Measurements from ENCODE around the gene FOXK2. TPM values are rescaled to one million over a fixed set of nuclear protein-coding genes. Genes with fewer than 3 reads are reported as not detected.

The FOXK2 gene
- total and polyA plus RNA-seq, 4 donors: 26.8 to 57.1 (median 46.5) TPM

DNA sequence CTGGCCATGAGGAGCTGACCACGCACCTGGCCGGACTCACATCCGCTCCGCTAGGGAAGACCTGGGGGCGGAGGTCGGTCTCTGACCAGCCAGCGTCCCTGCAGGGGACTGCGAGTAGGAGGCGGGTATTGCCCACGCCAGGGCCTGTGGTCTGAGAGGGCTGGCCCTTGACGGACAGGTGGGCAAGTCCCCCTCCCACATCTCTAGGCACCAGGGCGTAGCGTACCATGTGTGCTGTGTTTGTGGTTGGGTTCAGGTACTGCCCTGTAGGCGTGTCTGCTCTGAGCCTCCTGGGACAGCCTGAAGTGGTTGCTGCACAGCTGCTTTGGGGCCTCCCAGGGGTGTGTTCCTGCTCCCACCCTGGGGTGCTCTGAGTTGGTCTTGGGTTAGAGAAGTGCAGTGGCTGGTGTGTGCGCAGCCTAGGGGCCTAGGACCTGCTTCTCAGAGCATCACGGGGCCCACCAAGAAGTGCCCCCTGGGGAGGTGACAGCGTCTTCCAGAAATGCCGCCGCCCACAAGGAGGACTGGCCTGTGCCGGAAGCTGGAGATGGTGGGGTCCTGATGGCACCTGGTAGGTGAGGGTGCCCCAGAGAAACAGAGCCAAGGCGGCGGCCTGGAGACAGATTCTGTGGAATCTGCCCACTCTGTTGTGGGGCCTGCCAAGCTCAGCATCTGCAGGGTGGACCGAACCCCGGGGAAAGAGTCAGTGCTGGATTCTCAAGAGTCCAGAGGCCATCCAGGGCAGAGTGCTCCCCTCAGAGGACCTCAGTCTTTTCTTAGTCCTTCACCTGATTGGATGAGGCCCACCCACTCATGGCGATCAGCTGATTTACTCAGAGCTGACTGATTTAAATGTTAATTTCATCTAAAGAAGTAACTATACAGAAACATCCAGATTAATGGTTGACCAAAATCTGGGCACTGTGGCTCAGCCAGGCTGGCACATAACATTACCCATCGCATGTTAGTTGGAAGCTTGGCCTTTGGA, 80.4 kb downstream of the FOXK2 start:
- Histone ChIP-seq H3K36me3 (ENCODE audit: control insufficient read depth, insufficient read depth, low read length) (peaks cover 93% of the 10 kb centered on the region), H3K9me3 (ENCODE audit: control insufficient read depth, insufficient read depth, low read length) (no peaks in the 10 kb centered on the region), H3K27ac (ENCODE audit: low read depth, low read length) (no peak overlapping the region), H3K4me3 (ENCODE audit: low read depth, low read length) (no peak overlapping the region), H3K27me3 (ENCODE audit: control insufficient read depth, insufficient read depth, low read length) (no peaks in the 10 kb centered on the region), H3K4me1 (ENCODE audit: control insufficient read depth, insufficient read depth, low read length) (peaks cover 17% of the 10 kb centered on the region)
- WGBS (ENCODE audit: insufficient coverage): 97% methylated on average over 20 of the region's 26 CpGs
- no peak for DNase-seq (ENCODE audit: low read depth in 4 of 6, low spot score in 6 of 6)

DNA sequence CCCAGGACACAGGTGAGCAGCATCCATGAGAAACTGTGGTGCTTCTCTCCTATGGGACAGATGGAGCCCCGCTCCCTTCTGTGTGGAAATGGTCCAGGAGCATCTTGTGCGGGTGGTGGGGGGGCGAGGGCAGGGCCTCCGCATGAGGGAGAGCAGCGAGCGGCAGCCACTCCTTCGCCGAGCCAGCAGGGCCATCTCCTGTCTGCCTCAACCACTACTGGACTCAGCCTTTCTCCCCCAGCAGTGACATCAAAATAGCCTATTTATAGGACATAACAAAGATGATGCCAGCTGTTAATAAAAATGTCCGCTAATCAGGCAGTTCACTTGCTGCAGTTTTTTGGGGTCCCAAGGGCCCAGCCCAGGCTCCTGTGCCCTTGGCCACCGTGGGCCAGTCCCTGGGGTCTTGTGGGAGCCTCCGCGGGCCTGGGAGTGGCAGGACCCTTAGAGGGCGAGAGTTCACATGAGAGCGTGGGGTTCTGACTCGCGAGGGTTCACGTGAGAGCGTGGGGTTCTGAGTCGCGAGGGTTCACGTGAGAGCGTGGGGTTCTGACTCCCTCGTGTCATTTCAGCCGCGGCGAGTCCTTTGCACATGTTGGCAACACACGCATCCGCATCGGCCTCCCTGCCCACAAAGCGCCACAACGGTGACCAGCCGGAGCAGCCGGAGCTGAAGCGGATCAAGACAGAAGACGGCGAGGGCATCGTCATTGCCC, 81.4 kb downstream of the FOXK2 start:
- WGBS (ENCODE audit: insufficient coverage): 96% methylated on average over 31 of the region's 37 CpGs

DNA sequence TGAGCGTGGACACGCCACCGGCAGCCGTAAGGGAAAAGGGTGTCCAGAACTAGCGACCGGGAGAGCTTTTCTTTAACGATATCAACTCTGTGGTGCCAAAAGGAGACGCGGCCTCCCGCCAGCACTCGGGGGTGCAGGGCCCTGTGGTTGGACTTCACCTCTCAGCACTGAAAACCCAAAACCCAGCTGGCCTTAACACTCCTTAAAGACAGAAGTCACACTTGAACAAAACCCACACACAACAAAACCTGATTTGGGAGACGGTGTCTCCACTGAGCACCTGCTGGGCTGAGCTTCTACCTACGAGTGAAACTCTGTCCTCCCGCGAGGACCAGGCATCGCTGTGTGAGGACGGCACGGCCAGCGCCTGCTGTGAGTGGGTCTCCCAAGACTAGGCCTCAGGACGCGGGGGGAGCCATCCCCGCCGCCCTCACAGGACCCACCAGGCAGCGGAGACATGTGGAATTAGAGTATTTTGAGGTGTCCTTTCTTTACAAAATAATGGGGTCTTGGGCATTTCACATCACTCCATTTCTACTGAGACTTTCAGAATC, 82.0 kb downstream of the FOXK2 start:
- no peak for DNase-seq (ENCODE audit: low read depth in 4 of 6, low spot score in 6 of 6)
- Histone ChIP-seq H3K27me3 (ENCODE audit: control insufficient read depth, insufficient read depth, low read length) (no peaks in the 10 kb centered on the region), H3K4me3 (ENCODE audit: low read depth, low read length) (no peak overlapping the region), H3K4me1 (ENCODE audit: control insufficient read depth, insufficient read depth, low read length) (peaks cover 21% of the 10 kb centered on the region), H3K36me3 (ENCODE audit: control insufficient read depth, insufficient read depth, low read length) (peaks cover 88% of the 10 kb centered on the region), H3K27ac (ENCODE audit: low read depth, low read length) (no peak overlapping the region), H3K9me3 (ENCODE audit: control insufficient read depth, insufficient read depth, low read length) (no peaks in the 10 kb centered on the region)
- 91% methylated on average over 22 of the region's 24 CpGs for WGBS (ENCODE audit: insufficient coverage)

More for the DNA sequence above, 81.4 kb downstream of the FOXK2 start:
- Histone ChIP-seq H3K4me3 (ENCODE audit: low read depth, low read length) (no peak overlapping the region), H3K9me3 (ENCODE audit: control insufficient read depth, insufficient read depth, low read length) (no peaks in the 10 kb centered on the region), H3K27ac (ENCODE audit: low read depth, low read length) (no peak overlapping the region), H3K36me3 (ENCODE audit: control insufficient read depth, insufficient read depth, low read length) (peaks cover 90% of the 10 kb centered on the region), H3K4me1 (ENCODE audit: control insufficient read depth, insufficient read depth, low read length) (peaks cover 20% of the 10 kb centered on the region), H3K27me3 (ENCODE audit: control insufficient read depth, insufficient read depth, low read length) (no peaks in the 10 kb centered on the region)
- DNase-seq (ENCODE audit: low read depth in 4 of 6, low spot score in 6 of 6): no peak

DNA sequence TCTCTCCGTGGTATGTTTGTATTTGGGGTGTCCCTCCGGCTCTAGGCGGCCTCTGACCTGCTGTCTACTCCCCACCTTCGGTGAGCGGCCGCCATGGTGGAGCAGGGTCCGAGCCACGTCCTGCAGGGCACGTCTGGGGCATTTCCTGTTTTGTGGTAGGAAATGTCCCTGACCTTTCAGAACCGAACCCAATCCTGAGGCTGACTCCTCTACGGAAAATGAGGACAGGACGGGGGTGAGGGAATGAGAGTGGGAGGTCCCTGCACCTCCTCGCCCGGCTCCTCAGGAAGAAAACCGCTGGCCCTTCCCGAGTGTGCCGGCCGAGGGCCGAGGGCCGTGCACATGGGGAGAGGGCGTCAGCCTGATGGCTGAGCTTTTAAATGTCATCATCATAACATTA, 83.0 kb downstream of the FOXK2 start:
- Histone ChIP-seq H3K27ac (ENCODE audit: low read depth, low read length) (no peak overlapping the region), H3K9me3 (ENCODE audit: control insufficient read depth, insufficient read depth, low read length) (no peaks in the 10 kb centered on the region), H3K36me3 (ENCODE audit: control insufficient read depth, insufficient read depth, low read length) (peaks cover 79% of the 10 kb centered on the region), H3K27me3 (ENCODE audit: control insufficient read depth, insufficient read depth, low read length) (no peaks in the 10 kb centered on the region), H3K4me1 (ENCODE audit: control insufficient read depth, insufficient read depth, low read length) (peaks cover 21% of the 10 kb centered on the region), H3K4me3 (ENCODE audit: low read depth, low read length) (no peak overlapping the region)
- DNase-seq (ENCODE audit: low read depth in 4 of 6, low spot score in 6 of 6): no peak
- 87% methylated on average over 13 of the region's 21 CpGs for WGBS (ENCODE audit: insufficient coverage)

DNA sequence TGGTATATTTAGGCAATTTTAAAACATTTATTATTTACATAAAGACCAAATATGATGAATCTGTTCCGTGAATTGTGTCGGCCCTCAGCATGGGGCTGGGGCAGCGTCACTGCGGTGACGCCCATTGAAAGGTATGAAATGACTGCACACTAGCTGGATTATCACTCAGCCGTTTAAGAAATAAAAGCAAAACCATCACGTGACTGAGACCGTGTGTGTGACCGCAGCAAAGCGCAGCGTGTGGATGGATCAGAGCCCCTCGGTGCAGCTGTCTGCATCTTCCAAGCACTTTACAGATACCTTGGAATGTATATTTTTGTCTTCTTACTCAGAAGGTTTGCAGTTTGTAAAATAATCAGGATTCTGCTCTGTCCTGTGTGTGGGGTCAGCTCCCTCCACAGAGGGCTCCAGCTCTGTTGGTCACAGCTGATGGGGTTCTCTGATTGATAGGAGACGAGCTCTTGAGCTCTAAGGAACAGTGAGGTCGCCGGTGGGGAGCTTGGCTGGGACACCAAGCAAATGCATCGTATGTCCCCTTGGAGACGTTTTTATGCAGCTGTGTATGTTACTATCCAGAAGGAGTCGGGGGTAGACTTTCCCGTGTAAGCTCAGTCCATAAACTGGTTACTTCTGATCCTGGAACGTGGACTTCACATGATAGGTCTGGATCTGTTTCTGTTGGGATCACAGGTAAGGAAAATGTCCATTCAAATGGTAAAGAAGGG, 83.6 kb downstream of the FOXK2 start:
- H3K36me3 ChIP-seq (ENCODE audit: control insufficient read depth, insufficient read depth, low read length): peaks cover 79% of the 10 kb centered on the region
- H3K4me1 ChIP-seq (ENCODE audit: control insufficient read depth, insufficient read depth, low read length): peaks cover 21% of the 10 kb centered on the region
- H3K4me3 ChIP-seq (ENCODE audit: low read depth, low read length): no peak overlapping the region
- H3K9me3 ChIP-seq (ENCODE audit: control insufficient read depth, insufficient read depth, low read length): no peaks in the 10 kb centered on the region
- H3K27ac ChIP-seq (ENCODE audit: low read depth, low read length): no peak overlapping the region
- no peaks in the 10 kb centered on the region for H3K27me3 ChIP-seq (ENCODE audit: control insufficient read depth, insufficient read depth, low read length)
- 77% methylated on average over 19 of the region's 20 CpGs for WGBS (ENCODE audit: insufficient coverage)
- no peak for DNase-seq (ENCODE audit: low read depth in 4 of 6, low spot score in 6 of 6)

DNA sequence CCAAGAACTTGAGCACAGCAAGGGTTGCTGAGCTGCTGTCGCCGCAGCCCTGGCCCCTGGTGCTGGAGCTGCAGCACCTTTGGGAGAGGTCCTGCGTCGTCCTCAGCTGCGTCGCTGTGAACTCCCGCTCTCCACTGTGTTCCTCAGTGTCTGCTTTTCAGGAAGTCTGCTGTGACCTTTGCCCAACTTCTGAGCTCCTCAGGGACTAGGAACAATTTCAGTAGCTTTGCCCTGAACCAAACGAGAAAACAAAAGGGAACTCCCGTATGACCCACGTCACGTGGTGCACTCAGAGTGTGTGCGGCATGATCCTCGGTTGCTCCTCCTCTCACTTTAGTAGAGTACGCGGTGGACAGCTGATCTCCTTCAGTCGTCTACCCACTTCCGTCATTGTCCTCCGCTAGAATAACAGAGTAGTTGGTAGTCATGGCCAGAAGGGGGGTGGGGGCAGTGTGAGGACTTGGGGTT, 84.5 kb downstream of the FOXK2 start:
- peak in 1 of 6 donors; percentile 34 for DNase-seq (ENCODE audit: low read depth in 4 of 6, low spot score in 6 of 6)
- Histone ChIP-seq H3K36me3 (ENCODE audit: control insufficient read depth, insufficient read depth, low read length) (peaks cover 72% of the 10 kb centered on the region), H3K27ac (ENCODE audit: low read depth, low read length) (no peak overlapping the region), H3K4me3 (ENCODE audit: low read depth, low read length) (no peak overlapping the region), H3K27me3 (ENCODE audit: control insufficient read depth, insufficient read depth, low read length) (no peaks in the 10 kb centered on the region), H3K4me1 (ENCODE audit: control insufficient read depth, insufficient read depth, low read length) (peaks cover 21% of the 10 kb centered on the region), H3K9me3 (ENCODE audit: control insufficient read depth, insufficient read depth, low read length) (no peaks in the 10 kb centered on the region)
- 83% methylated on average over 11 of the region's 18 CpGs for WGBS (ENCODE audit: insufficient coverage)

DNA sequence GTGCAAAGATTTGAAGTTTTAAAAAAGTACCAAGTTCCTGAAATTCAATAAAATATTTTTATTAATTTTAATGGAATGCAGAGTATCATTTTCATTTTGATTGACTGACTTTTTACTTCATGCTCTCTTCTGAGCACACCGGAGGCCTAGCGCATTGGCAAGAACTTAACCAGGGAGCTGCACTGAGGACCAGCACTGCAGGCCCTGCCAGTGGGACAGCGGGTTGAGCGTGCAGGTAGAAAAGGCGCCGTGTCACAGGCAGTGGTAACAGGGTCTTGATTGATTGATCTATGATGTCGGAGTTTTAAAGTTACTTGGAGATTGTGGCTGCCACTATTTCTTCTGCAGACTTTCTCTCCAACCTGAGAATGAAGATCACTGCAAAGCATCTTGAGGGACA, 85.0 kb downstream of the FOXK2 start:
- Histone ChIP-seq H3K9me3 (ENCODE audit: control insufficient read depth, insufficient read depth, low read length) (no peaks in the 10 kb centered on the region), H3K36me3 (ENCODE audit: control insufficient read depth, insufficient read depth, low read length) (peaks cover 67% of the 10 kb centered on the region), H3K27me3 (ENCODE audit: control insufficient read depth, insufficient read depth, low read length) (no peaks in the 10 kb centered on the region), H3K27ac (ENCODE audit: low read depth, low read length) (no peak overlapping the region), H3K4me3 (ENCODE audit: low read depth, low read length) (no peak overlapping the region), H3K4me1 (ENCODE audit: control insufficient read depth, insufficient read depth, low read length) (peaks cover 21% of the 10 kb centered on the region)
- WGBS (ENCODE audit: insufficient coverage): 100% methylated on average over 6 of the region's 7 CpGs
- DNase-seq (ENCODE audit: low read depth in 4 of 6, low spot score in 6 of 6): no peak

DNA sequence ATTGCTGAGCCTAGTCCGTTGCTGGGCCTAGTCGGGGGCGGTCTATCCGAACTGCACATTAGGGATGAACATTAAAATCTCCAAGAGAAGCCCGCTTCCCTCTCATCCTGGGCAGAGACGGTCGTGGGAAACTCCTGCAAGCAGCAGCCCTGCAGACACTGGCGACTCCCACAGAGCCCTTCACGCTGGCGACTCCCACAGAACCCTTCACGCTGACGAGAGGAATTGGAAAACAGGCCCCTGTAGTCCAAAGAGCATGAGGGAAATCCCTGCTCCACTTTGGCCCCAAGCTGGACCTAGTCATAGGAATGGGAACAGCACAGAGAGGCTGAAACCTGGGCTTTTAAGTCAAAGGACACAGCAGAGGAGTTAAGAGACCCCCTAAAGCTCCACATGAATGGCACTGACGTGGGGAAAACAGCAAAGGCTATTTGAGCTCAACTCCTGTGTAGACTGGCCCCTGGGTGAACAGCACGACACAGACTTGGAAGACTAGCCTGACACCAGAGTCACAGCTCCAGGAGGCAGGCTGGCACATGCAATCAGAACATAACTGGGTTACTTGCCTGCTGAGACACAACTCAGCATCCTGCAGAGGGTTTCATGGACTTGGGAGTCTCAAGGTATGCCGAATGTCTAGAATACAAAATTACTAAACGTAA, 86.5 kb downstream of the FOXK2 start:
- no peak for DNase-seq (ENCODE audit: low read depth in 4 of 6, low spot score in 6 of 6)
- H3K4me3 ChIP-seq (ENCODE audit: low read depth, low read length): no peak overlapping the region
- peaks cover 63% of the 10 kb centered on the region for H3K36me3 ChIP-seq (ENCODE audit: control insufficient read depth, insufficient read depth, low read length)
- H3K27me3 ChIP-seq (ENCODE audit: control insufficient read depth, insufficient read depth, low read length): no peaks in the 10 kb centered on the region
- H3K9me3 ChIP-seq (ENCODE audit: control insufficient read depth, insufficient read depth, low read length): no peaks in the 10 kb centered on the region
- WGBS (ENCODE audit: insufficient coverage): 70% methylated on average over 11 of the region's 16 CpGs
- H3K27ac ChIP-seq (ENCODE audit: low read depth, low read length): no peak overlapping the region
- peaks cover 21% of the 10 kb centered on the region for H3K4me1 ChIP-seq (ENCODE audit: control insufficient read depth, insufficient read depth, low read length)

DNA sequence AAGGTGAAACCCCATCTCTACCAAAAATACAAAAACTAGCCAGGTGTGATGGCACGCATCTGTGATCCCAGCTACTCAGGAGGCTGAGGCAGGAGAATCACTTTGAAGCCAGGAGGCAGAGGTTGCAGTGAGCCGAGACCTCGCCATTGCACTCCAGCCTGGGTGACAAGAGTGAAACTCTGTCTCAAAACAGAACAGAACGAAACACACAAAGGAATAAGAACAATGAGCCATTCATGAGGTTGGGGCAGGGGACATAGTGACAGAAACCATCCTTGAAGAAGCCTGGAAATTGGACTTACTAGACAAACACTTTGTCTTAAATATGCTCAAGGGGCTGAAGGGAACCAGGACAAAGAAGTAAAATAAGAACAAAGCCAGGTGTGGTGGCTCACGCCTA, 89.3 kb downstream of the FOXK2 start:
- no peaks in the 10 kb centered on the region for H3K9me3 ChIP-seq (ENCODE audit: control insufficient read depth, insufficient read depth, low read length)
- H3K4me3 ChIP-seq (ENCODE audit: low read depth, low read length): no peak overlapping the region
- no peak overlapping the region for H3K27ac ChIP-seq (ENCODE audit: low read depth, low read length)
- H3K4me1 ChIP-seq (ENCODE audit: control insufficient read depth, insufficient read depth, low read length): peaks cover 12% of the 10 kb centered on the region
- no peaks in the 10 kb centered on the region for H3K27me3 ChIP-seq (ENCODE audit: control insufficient read depth, insufficient read depth, low read length)
- DNase-seq (ENCODE audit: low read depth in 4 of 6, low spot score in 6 of 6): no peak
- peaks cover 51% of the 10 kb centered on the region for H3K36me3 ChIP-seq (ENCODE audit: control insufficient read depth, insufficient read depth, low read length)
- WGBS (ENCODE audit: insufficient coverage): 79% methylated on average over 2 of the region's 5 CpGs
